HG03108 (cell line): ENCODE measurements around the gene DNAI4.
A peak's percentile ranks its signal among the peaks of the same experiment; 100 is the strongest.
"Not testable (repeated sequence)": the region's sequence is repeated elsewhere in the genome, so short reads cannot be mapped to it uniquely, and the experiment has no call there.

ENCODE experiments used
- ATAC-seq: cut with Tn5 transposase; IDR thresholded peaks from one replicate; pipeline ENCODE4 v1.9.1; 2021; ENCODE audit warnings: moderate library complexity; ENCODE audit not compliant: unreplicated experiment

DNAI4 gene, protein sequence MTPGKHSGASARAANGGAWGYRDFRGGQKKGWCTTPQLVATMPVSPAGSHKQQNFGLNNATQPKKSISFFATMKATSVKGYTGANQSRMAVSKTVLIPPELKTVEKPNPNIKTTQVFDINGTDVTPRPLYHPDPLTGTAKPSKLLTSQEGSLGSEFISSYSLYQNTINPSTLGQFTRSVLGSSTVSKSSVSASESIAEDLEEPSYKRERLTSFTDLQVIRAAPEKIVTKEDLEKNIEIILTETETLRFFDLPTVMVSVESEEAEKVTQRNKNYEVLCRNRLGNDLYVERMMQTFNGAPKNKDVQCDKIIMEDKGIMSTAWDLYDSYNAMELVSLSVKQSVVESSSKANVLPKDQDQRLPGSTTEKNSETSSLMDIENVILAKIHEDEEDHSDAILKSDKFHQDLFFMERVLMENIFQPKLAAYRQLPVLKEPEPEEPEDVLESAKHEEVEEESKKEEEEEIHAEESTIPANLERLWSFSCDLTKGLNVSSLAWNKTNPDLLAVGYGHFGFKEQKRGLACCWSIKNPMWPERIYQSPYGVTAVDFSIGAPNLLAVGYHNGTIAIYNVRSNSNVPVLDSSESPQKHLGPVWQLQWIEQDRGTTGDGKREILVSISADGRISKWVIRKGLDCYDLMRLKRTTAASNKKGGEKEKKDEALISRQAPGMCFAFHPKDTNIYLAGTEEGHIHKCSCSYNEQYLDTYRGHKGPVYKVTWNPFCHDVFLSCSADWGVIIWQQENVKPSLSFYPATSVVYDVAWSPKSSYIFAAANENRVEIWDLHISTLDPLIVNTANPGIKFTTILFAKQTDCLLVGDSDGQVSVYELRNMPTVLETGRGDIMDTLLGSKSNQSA

DNA sequence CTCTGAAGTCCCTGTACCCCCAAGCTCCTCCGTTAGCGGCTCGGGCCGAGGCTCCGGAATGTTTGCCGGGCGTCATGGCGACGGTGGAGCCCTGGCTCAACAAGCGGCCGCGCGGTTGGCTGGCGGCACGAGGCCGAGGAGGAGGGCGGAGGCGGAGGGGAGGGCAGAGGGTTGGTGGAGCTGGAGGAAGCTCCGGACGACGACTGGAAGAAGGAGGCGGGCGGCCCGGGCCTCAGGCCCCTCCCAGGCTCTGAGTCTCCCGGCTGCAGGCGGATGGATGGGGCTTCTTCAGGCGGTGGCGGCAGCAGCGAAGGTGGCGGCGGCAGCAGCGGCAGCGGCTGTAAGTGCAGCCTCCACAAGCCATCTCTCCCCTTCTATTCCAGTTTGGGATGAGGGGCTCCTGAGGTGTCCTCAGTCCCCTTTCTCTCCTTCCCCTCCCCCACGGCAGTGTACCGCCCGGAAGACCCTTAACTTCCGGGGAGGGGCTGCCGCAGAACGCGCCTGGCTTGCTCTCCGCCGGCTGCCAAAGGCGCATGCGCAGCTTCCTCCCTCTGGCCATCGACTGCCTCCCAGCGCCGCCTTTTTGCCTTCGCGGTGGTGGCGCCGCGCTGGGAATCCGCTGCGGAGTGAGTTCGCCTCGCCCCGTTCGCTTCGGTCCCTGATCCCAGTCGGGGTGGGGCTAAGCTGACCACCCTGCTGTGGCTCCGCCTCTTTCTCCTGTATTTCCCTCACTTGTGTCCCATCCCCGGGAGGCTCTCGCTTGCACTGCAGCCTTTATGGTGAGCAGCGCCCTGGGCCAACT, at the start of gene DNAI4, which contains the start of gene MIER1:
Gene DNAI4, minus strand, starts transcription at position 101 of the 802 bp plus-strand sequence. Its CDS starts 25 bp downstream, at position 76.
Gene MIER1, plus strand, starts transcription at position 235 of the 802 bp plus-strand sequence. Its CDS starts 39 bp downstream, at position 274.
- peak; percentile 92 for ATAC-seq

DNA sequence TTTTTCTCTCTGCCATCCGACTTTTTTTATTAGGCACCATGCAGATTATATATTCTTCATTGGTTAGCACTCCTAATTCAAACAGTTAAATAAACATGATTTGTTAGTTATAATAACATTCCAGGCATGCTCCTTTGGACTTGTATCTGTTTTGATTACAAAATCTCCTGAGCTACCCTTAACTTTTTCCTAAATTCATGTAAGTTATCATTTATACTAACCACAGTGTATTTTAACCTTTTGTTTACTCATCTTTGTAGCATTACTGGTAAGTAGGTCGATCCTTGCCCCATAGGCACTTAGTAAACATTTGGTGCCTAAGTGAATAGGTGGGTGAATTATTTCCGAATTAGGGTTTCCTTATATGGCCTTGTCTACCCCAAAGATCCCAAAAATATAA, 43.9 kb upstream of the DNAI4 start:
- no peak for ATAC-seq

DNA sequence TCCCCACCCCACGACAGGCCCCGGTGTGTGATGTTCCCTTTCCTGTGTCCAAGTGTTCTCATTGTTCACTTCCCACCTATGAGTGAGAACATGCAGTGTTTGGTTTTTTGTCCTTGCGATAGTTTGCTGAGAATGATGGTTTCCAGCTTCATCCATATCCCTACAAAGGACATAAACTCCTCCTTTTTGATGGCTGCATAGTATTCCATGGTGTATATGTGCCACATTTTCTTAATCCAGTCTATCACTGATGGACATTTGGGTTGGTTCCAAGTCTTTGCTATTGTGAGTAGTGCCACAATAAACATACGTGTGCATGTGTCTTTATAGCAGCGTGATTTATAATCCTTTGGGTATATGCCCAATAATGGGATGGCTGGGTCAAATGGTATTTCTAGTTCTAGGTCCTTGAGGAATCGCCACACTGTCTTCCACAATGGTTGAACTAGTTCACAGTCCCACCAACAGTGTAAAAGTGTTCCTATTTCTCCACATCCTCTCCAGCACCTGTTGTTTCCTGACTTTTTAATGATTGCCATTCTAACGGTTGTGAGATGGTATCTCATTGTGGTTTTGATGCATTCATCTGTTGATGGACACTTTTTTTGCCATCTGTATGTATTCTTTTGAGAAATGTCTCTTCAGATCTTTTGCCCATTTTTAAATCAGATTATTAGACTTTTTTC, 41.7 kb upstream of the DNAI4 start:
- not testable (repeated sequence) for ATAC-seq

DNA sequence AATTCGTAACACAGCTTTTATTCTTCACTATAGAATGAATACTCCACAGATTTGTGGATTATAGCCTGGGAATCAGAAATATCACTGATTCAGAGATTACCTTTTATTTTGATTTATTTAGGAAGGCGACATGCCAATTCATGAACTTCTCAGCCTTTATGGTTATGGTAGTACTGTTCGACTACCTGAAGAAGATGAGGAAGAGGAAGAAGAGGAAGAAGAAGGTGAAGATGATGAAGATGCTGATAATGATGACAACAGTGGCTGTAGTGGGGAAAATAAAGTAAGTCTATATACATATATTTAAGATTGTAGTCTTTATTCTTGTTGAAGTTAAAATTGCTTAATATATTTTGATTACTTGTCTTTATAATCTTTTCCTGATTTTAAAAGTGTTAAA, 33.3 kb upstream of the DNAI4 start:
- ATAC-seq, result no peak

DNA sequence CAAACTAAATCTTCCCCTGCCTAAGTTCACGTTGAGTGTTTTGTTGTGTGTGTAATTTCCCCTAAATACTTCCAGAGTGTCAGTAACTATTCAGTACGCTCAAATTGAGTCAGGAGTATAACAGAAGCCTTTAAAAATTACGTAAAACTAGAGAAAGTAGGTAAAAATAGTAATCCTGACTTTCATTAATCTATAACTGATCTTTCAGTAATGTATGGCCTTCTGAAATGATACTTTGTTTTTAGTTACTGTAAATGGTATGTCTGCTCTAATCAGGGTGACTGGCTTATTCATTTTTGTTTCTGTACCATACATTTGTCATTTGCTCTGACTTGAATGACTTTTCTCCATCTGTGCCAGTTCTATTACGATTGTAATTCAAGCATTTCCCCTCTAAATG, 29.6 kb upstream of the DNAI4 start:
- ATAC-seq, result peak; percentile 82

DNA sequence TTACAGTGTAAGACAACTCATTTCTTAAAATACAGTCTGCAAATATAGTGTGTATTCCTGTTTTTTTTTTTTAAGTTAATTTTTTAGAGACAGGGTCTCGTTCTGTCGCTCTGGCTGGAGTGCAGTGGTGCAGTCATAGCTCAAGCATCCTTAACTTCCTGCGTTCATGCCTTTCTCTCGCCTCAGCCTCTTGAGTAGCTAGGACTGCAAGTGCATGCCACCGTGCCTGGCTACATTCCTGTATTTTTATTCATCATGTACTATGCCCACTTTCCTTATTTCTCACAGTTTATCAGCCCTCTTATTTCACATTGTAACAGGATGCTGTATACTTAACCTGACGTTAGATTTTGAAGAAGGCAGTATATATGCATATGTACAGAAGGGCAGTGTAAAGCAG, 26.9 kb upstream of the DNAI4 start:
- no peak for ATAC-seq

DNA sequence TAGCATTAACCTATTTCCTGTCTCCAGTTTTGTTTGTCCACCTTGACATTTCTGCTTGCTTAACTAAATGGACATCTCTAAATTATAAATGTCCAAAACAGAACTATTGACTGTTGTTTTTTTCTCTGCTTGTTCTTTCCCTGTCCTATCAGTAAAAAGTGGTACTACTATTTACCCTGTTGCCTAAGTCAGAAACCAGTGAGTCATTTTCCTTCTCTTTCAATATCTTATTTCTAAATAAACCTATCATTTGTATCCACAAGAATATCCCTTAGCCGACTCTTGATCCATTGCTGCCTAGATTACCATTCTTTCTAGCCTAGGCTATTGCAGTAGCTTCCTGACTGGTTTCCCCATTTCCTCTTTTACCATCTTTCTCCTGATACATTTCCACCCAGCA, 22.6 kb upstream of the DNAI4 start:
- ATAC-seq, result no peak

DNA sequence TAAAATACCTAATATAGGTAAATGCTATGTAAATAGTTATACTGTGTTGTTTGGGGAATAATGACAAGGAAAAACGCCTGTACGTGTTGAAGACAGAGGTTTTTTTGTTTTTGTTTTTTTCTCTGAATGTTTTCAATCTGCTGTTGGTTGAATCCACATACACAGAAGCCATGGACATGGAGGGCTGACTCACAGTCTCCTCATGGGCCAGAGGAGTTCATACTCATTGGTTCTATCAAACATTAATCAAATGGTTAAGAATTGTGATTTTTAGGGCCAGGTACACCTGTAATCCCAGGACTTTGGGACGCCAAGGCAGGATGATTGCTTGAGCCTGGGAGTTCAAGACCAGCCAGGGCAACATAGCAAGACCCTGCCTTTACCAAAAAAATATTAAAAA, 20.7 kb upstream of the DNAI4 start:
- no peak for ATAC-seq

DNA sequence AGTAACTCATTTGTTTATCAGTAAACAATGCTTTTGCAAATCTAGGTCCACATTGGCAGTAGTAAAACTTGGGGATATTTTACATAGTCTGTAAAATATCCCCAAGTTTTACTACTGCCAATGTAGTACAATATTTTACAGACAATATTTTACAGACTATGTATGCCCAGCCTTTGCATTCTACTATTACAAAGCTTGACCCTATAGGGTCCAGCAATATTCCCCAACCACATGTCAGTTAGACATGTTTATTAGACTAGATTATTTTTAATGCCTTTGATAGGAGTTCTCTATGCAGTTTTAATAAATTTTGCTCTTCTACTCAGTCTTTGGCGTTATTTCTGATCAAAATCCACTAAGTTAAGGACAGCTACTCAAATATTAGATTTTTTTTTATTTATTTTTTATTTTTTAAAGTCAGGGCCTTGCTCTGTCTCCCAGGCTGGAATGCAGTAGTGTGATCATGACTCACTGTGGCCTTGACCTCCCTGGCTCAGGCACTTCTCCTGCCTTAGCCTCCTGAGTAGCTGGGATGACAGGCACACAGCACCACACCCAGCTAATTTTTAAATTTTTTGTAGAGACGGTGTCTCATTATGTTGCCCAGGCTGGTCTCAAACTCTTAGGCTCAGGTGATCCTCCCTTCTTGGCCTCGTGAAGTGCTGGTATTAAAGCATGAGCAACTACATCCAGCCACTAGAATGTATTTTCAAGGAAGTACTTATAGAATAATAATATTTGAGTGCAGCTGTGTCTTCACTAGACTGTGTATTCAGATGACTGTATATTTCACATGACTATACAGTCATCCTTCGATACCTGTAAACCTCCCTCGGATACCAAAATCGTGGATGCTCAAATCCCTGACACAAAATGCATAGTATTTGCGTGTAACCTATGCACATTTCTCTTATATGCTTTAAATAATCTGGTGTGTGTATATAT, 19.9 kb upstream of the DNAI4 start:
- ATAC-seq, result no peak

DNA sequence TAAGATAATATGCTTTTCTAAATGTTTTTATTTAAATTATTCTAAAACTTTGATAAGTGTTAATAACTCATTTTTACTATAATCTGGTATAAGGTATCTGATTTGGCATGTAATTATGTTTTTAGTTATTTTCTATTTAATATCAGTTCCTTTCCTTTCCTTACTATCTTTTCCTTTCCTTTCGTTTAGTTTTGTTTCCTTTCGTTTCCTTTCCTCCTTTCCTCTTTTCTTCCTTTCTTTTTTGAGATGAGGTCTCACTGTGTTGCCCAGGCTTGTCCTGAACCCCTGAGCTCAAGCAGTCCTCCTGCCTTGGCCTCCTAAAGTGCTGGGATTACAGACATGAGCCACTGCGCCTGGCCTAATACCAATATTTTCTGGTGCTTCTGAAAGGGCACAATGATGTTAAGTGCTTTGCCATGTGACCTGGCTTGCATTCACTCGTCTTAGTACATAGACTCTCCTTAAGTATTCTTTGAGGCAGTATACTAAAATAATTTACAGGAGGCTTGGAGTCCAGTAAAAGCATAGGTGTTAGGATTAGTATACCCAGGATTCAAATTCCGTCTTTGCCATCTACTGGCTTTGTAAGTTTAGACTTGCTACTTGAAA, 18.8 kb upstream of the DNAI4 start:
- ATAC-seq, result no peak

DNA sequence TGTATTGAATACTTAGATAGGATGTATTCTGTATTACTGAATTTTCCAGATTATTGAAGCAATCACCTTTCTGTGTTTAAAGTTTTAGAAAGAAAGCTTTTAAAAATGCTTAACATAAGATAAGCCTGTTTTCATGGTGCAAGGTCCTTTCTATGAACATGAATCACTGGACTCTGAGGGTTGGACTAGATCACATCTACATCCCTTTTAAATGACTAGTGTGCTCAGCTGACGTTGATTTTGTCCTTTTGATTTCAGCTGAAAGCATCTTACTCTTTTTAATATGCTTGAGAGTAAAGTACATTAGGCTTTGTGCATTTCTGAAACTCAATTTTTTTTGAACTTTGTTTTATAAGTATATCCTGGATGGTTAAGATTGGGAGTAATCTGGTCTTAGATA, 16.3 kb upstream of the DNAI4 start:
- ATAC-seq, result no peak

DNA sequence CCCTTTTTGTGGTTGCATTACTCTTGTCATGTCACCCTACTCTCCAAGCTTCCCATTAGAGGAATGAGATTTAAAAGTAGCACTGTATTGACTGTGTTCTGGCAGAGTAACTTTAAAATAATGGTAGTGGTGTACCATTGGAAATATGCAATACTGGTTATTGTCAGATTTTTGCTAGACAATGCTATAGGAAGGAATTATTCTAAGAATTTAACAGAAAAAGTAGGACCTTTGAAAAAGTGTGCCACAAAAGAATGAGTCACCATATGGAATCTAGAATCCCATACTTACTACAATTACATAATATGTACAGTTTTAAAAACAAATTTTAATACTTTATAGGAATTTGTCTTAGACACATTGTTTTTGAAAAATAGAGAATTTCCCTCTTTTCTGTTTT, 14.0 kb upstream of the DNAI4 start:
- ATAC-seq, result no peak

DNA sequence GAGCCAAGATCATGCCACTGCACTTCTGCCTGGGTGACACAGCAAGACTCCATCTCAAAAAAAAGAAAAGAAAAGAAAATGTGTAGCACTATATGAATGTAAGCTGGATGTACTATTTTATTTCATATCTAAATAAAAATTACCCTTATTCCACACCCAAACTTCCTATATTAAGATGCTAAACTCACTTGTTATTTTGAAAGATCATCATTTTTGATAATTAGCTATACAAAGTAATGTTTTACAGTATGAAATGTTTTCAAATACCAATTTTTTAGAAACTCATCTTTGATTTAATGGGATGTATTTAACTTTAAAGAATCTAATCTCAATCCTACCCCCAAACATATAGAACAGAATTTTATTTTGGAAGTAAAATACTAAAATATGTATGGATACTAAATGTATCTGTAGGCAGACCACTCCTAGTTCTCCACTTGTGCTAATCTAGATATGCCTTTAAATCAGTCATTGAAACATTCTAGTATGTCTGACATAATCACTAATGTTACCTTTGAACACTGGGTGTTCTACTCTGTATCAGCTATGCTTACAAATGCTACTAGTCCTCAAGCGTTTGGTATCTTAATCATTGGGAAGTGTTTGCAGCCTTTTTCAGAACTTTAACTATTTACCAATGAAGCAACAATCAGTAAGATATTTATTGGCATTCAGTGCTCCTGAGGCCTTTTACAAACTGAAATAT, 13.0 kb upstream of the DNAI4 start:
- ATAC-seq, result no peak

DNA sequence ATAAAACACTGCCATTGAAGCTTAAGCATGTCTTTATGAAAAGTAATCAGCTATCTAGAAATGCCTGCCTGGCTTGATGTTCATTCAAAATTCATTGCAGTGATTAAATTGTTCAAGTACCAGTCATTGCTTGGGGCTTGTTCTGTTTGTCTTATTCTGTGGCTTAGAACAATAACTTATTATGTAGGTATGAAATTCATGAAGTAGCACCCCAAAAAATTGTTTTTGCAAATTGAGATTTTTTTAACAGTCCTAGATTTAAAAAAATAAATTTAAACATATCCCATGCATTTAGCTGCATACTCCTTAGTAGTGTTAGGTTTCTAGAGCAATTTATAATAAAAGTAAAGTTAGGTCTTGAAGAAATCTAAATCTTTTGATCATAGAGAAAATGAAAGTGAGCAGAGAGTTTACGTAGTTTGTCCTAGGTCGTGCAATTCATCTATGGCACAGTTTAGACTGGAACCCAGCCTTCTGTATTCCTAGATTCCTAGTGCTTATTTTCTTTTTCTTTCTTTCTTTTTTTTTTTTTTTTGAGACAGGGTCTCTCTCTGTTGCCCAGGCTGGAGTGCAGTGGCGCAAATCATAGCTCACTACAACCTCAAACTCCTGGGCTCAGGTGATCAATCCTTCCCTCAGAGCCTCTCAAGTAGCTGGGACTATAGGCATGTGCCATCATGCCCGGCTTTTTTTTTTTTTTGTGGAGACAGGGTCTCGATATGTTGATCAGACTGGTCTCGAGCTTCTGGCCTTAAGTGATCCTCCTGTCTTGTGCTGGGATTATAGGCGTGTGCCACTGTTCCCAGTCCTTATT, 9.4 kb upstream of the DNAI4 start:
- no peak for ATAC-seq

DNA sequence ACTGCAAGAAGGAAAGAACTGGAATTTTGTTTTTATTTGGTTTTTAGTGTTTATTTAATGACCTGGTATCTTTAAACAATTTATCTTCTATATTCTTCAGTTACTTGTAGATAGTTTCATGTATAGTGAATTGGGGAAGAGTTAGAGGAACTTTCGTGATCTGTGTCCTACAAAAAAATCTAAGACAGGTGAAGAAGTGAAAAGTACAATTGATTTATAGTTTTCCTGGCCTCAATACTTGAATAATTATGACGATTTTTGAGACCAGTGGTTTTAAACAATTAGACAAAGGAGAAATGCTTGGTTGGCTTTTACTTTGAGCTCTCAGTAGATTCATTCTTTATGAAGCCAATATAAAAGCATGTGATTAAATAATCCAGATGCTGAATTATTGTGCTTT, 7.6 kb upstream of the DNAI4 start:
- no peak for ATAC-seq

DNA sequence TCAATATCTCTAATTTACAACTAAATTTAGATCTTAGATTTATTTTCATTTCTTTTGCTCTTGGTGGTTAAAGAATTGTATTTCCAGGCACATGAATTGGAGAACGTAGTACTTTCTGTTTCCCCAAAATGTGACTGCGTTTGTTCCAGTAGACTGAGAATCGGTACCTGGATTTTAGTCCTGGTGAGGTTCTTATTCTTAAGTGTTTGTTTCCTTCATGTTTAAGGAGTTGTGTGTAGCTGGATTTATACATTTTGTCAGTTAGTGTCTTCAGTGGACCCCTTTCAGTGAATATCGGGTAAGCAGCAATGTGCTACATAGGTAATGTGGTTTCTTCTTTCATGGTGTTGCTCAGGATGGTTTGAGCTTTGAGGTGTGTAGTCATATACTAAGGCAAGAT, 6.9 kb upstream of the DNAI4 start:
- no peak for ATAC-seq

DNA sequence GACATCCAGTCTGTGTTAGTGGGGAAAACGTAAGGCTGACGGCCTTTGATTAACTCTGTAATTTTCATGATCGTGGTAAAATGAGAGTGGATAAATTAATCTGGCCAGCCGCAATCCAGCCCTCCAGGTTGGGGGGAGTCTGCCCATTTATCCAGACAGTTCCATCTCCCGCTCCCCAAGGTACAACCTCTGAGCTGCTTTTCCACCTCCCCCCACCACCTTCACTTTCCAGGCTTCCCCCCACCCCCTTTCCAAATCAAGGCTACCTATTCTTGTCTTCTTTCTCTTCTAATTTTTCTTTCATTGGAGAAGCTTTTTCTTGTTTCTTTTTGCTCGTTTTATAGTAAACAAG, 6.1 kb upstream of the DNAI4 start:
- ATAC-seq, result no peak
